Body of pancreas (tissue), 4 donors: ENCODE data around the gene SMPD3. TPM values are rescaled to one million over a fixed set of nuclear protein-coding genes. Genes with fewer than 3 reads are reported as not detected.

Source experiments
- ATAC-seq: fragments of 150-250 bp; one replicate; pipeline ENCODE4 v1.9.1; 2016
- DNase-seq, 4 donors: peaks; one replicate each; pipeline ENCODE4 v3.0.0-alpha.2; 2019
- H3K27ac ChIP-seq, 4 donors: fragments of 200-600 bp; sonication (generic); 1 replicate in 3 of 4; 2 replicates in 1 of 4; pipeline versions ENCODE4 v1.5.1 to v1.6.1; 2016 to 2019; ENCODE audit warnings: mild to moderate bottlenecking in 1 of 4, mixed read lengths in 1 of 4, moderate library complexity in 1 of 4
- H3K27me3 ChIP-seq, 2 donors: fragments of 200-600 bp; sonication (generic); one replicate each; pipeline ENCODE4 v1.6.0; 2016; ENCODE audit warnings: mild to moderate bottlenecking in 1 of 2
- H3K36me3 ChIP-seq, 2 donors: fragments of 200-600 bp; sonication (generic); replicated peaks in 1 of 2; 2 replicates each; pipeline ENCODE4 v1.5.1; 2016; ENCODE audit warnings: low read depth in 2 of 2; ENCODE audit not compliant: insufficient read depth in 1 of 2
- H3K4me1 ChIP-seq: fragments of 200-600 bp; sonication (generic); one replicate; pipeline ENCODE4 v1.6.0; 2016
- H3K4me3 ChIP-seq, 2 donors: fragments of 200-600 bp; sonication (generic); 1 replicate in 1 of 2; 2 replicates in 1 of 2; pipeline ENCODE4 v1.5.1; 2016 to 2019
- H3K9me3 ChIP-seq, 3 donors: fragments of 200-600 bp; sonication (generic); 1 replicate in 2 of 3; 2 replicates in 1 of 3; pipeline ENCODE4 v1.5.1; 2016
- CTCF ChIP-seq, 7 experiments: fragments of 450-650 bp in 4 of 7; fragments of 200-600 bp in 3 of 7; sonication (generic) in 3 of 7; IDR thresholded peaks; one replicate each; pipeline ENCODE4 v1.5.1; 2016 to 2019; ENCODE audit warnings: antibody characterized with exemption in 7 of 7
- POLR2A ChIP-seq, 3 donors: fragments of 450-650 bp; IDR thresholded peaks; one replicate each; pipeline ENCODE4 v1.6.1; 2016; ENCODE audit warnings: antibody characterized with exemption in 3 of 3, mild to moderate bottlenecking in 2 of 3
- WGBS, 2 donors: methylation state at CpG; one replicate each; pipeline ENCODE4 v1.1.5; 2017; 5-methylcytosine and 5-hydroxymethylcytosine counted together
- intact Hi-C: fragments of 100-400 bp; cut with DNase I; formaldehyde crosslinking; loops from one replicate; pipeline ENCODE4 v1.15.1; 2023
- total RNA-seq, 2 donors: library from RNA; depleted of rRNA; stranded (reverse); fragments of >200 nt; gene quantifications; one replicate each; pipeline ENCODE4 v1.1.0, GENCODE V29; 2016

SMPD3 gene
- total RNA-seq, 2 donors from 2014 or later = 1.3 to 4.6 TPM

DNA sequence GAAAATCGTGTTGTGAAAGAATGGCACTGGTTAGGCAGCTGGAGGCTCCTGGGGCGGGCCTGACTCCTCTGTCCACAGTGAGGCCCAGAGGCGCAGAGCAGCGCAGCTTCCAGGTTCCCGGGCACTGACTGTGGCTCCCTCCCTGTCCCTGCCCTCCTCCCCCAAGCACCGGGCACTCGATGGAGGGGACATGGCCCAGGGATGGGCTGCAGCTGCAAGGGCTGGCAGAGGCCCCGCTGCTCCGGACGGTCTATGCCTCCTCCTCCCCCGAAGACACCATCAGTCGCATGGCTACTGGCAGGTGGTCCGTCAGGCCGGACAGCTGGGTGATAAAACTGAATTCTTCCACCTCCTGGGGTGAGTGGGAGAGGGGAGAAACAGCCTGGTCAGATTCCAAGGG, 87.4 kb downstream of the SMPD3 start:
- H3K36me3 ChIP-seq = peaks cover 0 to 10% of the 10 kb centered on the region in 2 donors
- no peaks in the 10 kb centered on the region for H3K27me3 ChIP-seq
- H3K9me3 ChIP-seq = no peaks in the 10 kb centered on the region
- H3K4me3 ChIP-seq = no peak overlapping the region
- WGBS, 2 donors = 70 to 74% methylated on average over 10 to 14 of the region's 14 CpGs
- no peaks in the 10 kb centered on the region for H3K4me1 ChIP-seq
- ATAC-seq (no peak), DNase-seq (no peak)
- intact Hi-C loops = no loop called here
- no peak overlapping the region for H3K27ac ChIP-seq
- no peak for TF ChIP-seq CTCF (IDR thresholded peaks at IDR 0.05)
- TF ChIP-seq POLR2A (IDR thresholded peaks at IDR 0.05) = no peak

- Histone ChIP-seq H3K27me3 (no peaks in the 10 kb centered on the region), H3K4me1 (no peaks in the 10 kb centered on the region), H3K27ac (no peak overlapping the region), H3K4me3 (no peak overlapping the region), H3K9me3 (no peaks in the 10 kb centered on the region), H3K36me3 (peaks cover 0 to 11% of the 10 kb centered on the region in 2 donors)
- WGBS, 2 donors = 76 to 85% methylated on average over 15 to 18 of the region's 18 CpGs
- intact Hi-C loops = no loop called here
- DNase-seq (no peak), ATAC-seq (no peak)
- no peak for TF ChIP-seq CTCF (IDR thresholded peaks at IDR 0.05)
- no peak for TF ChIP-seq POLR2A (IDR thresholded peaks at IDR 0.05)
Observed at GRCh38 chr16:68360547-68360946, 87.8 kb downstream of the SMPD3 start.

DNA sequence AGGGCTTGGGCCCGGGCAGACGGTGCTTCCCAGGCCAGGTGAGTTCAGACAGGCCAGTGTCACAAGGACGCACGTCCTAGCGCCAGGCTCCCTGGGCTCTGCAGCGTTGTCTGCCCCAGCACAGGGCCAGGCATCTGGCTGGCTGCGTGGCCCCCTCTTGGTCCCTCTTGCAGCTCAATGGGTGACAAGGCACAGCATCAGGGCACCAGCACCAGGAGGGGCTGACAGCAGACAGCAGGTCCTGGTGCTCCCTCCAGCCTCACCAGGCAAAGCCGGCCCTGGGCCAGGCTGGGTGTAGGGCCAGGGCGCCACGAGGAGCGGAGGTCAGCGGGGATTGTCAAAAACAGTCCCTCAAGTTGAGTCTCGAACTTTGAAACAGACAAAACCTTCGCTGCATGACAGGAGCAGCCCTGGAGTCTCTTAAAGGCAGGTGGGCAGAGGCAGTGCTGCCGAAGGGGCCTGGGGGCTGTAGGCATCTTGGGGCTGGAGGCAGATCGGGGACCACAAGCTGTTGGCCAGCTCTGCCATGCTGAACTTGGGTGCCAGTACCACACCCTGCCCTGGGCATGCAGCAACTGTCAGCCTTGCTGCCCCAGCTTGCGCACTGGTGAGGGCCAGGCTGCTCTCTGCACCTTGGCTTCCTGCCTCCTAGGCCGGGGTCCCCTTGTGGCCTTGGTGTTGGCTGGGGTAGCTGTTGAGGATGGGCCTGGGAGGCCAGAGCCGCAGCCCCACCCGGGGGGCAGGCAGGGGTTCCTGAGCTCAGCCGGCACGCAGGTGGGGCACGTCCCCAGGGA, 88.7 kb downstream of the SMPD3 start:
- ATAC-seq (no peak), DNase-seq (no peak)
- Histone ChIP-seq H3K27ac (no peak overlapping the region), H3K36me3 (peaks cover 0 to 11% of the 10 kb centered on the region in 2 donors), H3K4me1 (no peaks in the 10 kb centered on the region), H3K9me3 (no peaks in the 10 kb centered on the region), H3K4me3 (no peak overlapping the region), H3K27me3 (no peaks in the 10 kb centered on the region)
- TF ChIP-seq POLR2A (IDR thresholded peaks at IDR 0.05) = no peak
- TF ChIP-seq CTCF (IDR thresholded peaks at IDR 0.05) = no peak
- WGBS, 2 donors = 91 to 92% methylated on average over 14 to 23 of the region's 23 CpGs
- intact Hi-C loops = no loop called here

GRCh38 chr16:68358951-68359350, 89.4 kb downstream of the SMPD3 start:
- WGBS, 2 donors = 86 to 90% methylated on average over 2 to 8 of the region's 13 CpGs
- ATAC-seq = no peak
- H3K27me3 ChIP-seq = no peaks in the 10 kb centered on the region
- TF ChIP-seq POLR2A (IDR thresholded peaks at IDR 0.05) (no peak), CTCF (IDR thresholded peaks at IDR 0.05) (no peak)
- no peak overlapping the region for H3K4me3 ChIP-seq
- peaks cover 0 to 12% of the 10 kb centered on the region in 2 donors for H3K36me3 ChIP-seq
- H3K9me3 ChIP-seq = no peaks in the 10 kb centered on the region
- H3K27ac ChIP-seq = no peak overlapping the region
- no peak for DNase-seq
- intact Hi-C loops = no loop called here
- H3K4me1 ChIP-seq = no peaks in the 10 kb centered on the region

GRCh38 chr16:68357923-68358322, 90.4 kb downstream of the SMPD3 start:
- no peak overlapping the region for H3K4me3 ChIP-seq
- no peak for DNase-seq
- TF ChIP-seq POLR2A (IDR thresholded peaks at IDR 0.05) = no peak
- no peak for TF ChIP-seq CTCF (IDR thresholded peaks at IDR 0.05)
- H3K36me3 ChIP-seq = peaks cover 0 to 12% of the 10 kb centered on the region in 2 donors
- intact Hi-C loops = no loop called here
- WGBS, 2 donors = 89 to 94% methylated on average over 8 to 11 of the region's 11 CpGs
- H3K27me3 ChIP-seq = no peaks in the 10 kb centered on the region
- ATAC-seq = no peak
- H3K4me1 ChIP-seq = no peaks in the 10 kb centered on the region
- no peak overlapping the region for H3K27ac ChIP-seq
- H3K9me3 ChIP-seq = no peaks in the 10 kb centered on the region
